ENCODE data around the gene ULK2. TPM values are rescaled to one million over a fixed set of nuclear protein-coding genes. Genes with fewer than 3 reads are reported as not detected.
"Not testable (repeated sequence)": the region's sequence is repeated elsewhere in the genome, so short reads cannot be mapped to it uniquely, and the experiment has no call there.

The ULK2 gene
- total RNA-seq, 1 experiment from 2014 or later: 18.8 TPM

GRCh38 chr17:19766421-19767270 lies 101.1 kb downstream of the ULK2 start:
- DNase-seq (ENCODE audit: low spot score): peak; percentile 52

GRCh38 chr17:19766016-19766415 lies 101.7 kb downstream of the ULK2 start:
- DNase-seq (ENCODE audit: low spot score): no peak

- DNase-seq (ENCODE audit: low spot score): not testable (repeated sequence)
These were observed 103.7 kb downstream of the ULK2 start for GRCh38 chr17:19763991-19764390.

- no peak for DNase-seq (ENCODE audit: low spot score)
These were observed 104.3 kb downstream of the ULK2 start for GRCh38 chr17:19763416-19763815.

- DNase-seq (ENCODE audit: low spot score): peak; percentile 59
These were observed 105.2 kb downstream of the ULK2 start for GRCh38 chr17:19762515-19762961.

GRCh38 chr17:19760746-19761145 lies 107.0 kb downstream of the ULK2 start:
- no peak for DNase-seq (ENCODE audit: low spot score)

- no peak for DNase-seq (ENCODE audit: low spot score)
These were observed 107.9 kb downstream of the ULK2 start for GRCh38 chr17:19759568-19760549.

GRCh38 chr17:19757536-19758180 lies 110.1 kb downstream of the ULK2 start:
- no peak for DNase-seq (ENCODE audit: low spot score)

- DNase-seq (ENCODE audit: low spot score): no peak
These were observed 111.2 kb downstream of the ULK2 start for GRCh38 chr17:19756546-19756945.

GRCh38 chr17:19755821-19756510 lies 111.8 kb downstream of the ULK2 start:
- no peak for DNase-seq (ENCODE audit: low spot score)

- DNase-seq (ENCODE audit: low spot score): no peak
These were observed 112.3 kb downstream of the ULK2 start for GRCh38 chr17:19755392-19755791.

- DNase-seq (ENCODE audit: low spot score): peak; percentile 82
These were observed 113.9 kb downstream of the ULK2 start for GRCh38 chr17:19753661-19754463.

- DNase-seq (ENCODE audit: low spot score): peak; percentile 98
These were observed 114.7 kb downstream of the ULK2 start for GRCh38 chr17:19753051-19753509.

- DNase-seq (ENCODE audit: low spot score): peak; percentile 62
These were observed 115.3 kb downstream of the ULK2 start for GRCh38 chr17:19752216-19753050.

GRCh38 chr17:19750835-19751234 lies 116.9 kb downstream of the ULK2 start:
- DNase-seq (ENCODE audit: low spot score): peak; percentile 81

GRCh38 chr17:19750020-19750572 lies 117.6 kb downstream of the ULK2 start:
- no peak for DNase-seq (ENCODE audit: low spot score)

GRCh38 chr17:19748807-19749193 lies 118.9 kb downstream of the ULK2 start:
- no peak for DNase-seq (ENCODE audit: low spot score)

- DNase-seq (ENCODE audit: low spot score): no peak
These were observed 119.6 kb downstream of the ULK2 start, which contains the start of gene ALDH3A1 for GRCh38 chr17:19747829-19748806. ALDH3A1 (minus strand) TSS chr17:19748298; CDS start chr17:19745129, 3,169 bp downstream.

Measured in A172 (cell line).